ENCODE results near the gene SSC5D. TPM values are rescaled to one million over a fixed set of nuclear protein-coding genes. Genes with fewer than 3 reads are reported as not detected.

SSC5D gene
- total and polyA plus RNA-seq, 2 of the 4 experiments (the other 2 are of a cell fraction) = 1.4 to 19.1 TPM

DNA sequence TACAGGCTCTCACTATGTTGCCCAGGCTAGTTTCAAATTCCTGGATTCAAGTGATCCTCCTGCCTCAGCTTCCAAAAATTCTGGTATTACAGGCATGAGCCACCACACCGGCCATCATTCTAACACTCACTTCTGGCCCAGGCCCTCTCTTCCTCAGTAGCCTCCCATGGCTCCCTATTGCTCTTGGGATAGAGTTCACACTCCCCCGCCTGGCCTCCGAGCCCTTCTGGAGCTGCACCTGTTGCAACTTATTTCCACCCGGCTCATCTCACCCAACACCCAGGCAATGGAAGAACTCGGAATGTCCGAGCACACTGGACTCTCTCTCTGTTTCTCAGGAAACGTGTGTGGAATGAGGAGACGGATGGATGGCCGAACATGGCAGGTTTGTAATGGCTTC lies 66.1 kb downstream of the SSC5D start:
- dilution Hi-C loops (cut with HindIII; ENCODE audit: low sequenced_read_pairs, unreplicated experiment) (no loop called here), in situ Hi-C loops (cut with MboI; ENCODE audit: low sequenced_read_pairs) (no loop called here), intact Hi-C loops (cut with micrococcal nuclease) (no loop called here)
- H3K56ac ChIP-seq (ENCODE audit: extremely low read depth, insufficient read depth, low read length) = no peak overlapping the region
- no peak overlapping the region for H4K5ac ChIP-seq (ENCODE audit: low read depth, low read length)
- H2BK20ac ChIP-seq (ENCODE audit: low read depth, low read length) = no peak overlapping the region
- no peak overlapping the region for H3K4me2 ChIP-seq (ENCODE audit: low read depth, low read length)
- no peak overlapping the region for H3K18ac ChIP-seq (ENCODE audit: low read depth, low read length)
- H4K20me1 ChIP-seq (ENCODE audit: insufficient read depth, low read length) = no peaks in the 10 kb centered on the region
- H4K91ac ChIP-seq (ENCODE audit: insufficient read depth, low read depth, low read length) = no peak overlapping the region
- no peak overlapping the region for H2BK15ac ChIP-seq (ENCODE audit: low read depth, low read length)
- H3K9me3 ChIP-seq (ENCODE audit: control insufficient read depth, insufficient read depth, low read length) = no peaks in the 10 kb centered on the region
- H3K4ac ChIP-seq (ENCODE audit: low read depth, low read length) = 0 out of 2 replicates have a peak overlapping the region, but pooled peaks have one; percentile 47
- no peak overlapping the region for H3K4me3 ChIP-seq (ENCODE audit: insufficient read depth, low read depth, low read length)
- peak overlapping the region; percentile 15; the same call in 1 of the 2 replicates for H2AK5ac ChIP-seq (ENCODE audit: low read depth, low read length)
- ATAC-seq (ENCODE audit: low read depth) (no peak), DNase-seq (no peak)
- no peak overlapping the region for H3K23ac ChIP-seq (ENCODE audit: low read depth, low read length)
- H2BK120ac ChIP-seq (ENCODE audit: low read depth, low read length) = no peak overlapping the region; the same call in 1 of the 2 replicates
- no peak overlapping the region for H4K8ac ChIP-seq (ENCODE audit: low read depth in 2 of 2, low read length in 2 of 2)
- no peak overlapping the region for H2BK5ac ChIP-seq (ENCODE audit: low read depth, low read length, poor library complexity, severe bottlenecking)
- no peak overlapping the region for H2AK9ac ChIP-seq (replicated peaks; ENCODE audit: low read depth, low read length, poor library complexity)
- H3K27me3 ChIP-seq (ENCODE audit: control insufficient read depth, insufficient read depth, low read length) = no peaks in the 10 kb centered on the region; the same call in 1 of the 2 replicates
- no peak overlapping the region for H2AFZ ChIP-seq (replicated peaks; ENCODE audit: low read length, poor library complexity)
- BruUV-seq (replicated peaks) = no TSS peak
- no peaks in the 10 kb centered on the region; a peak in 1 of 4 replicates for H3K79me1 ChIP-seq (ENCODE audit: low read depth in 1 of 2, low read length in 2 of 2)
- peaks cover 9% of the 10 kb centered on the region for H3K9me1 ChIP-seq (ENCODE audit: insufficient read depth, low read length)
- no peak overlapping the region for H3K14ac ChIP-seq (replicated peaks; ENCODE audit: low read depth, low read length)
- CTCF ChIA-PET = no interaction called here
- 80% methylated on average over 2 of the region's 9 CpGs; no CpG with 5 or more reads in 1 of the 2 experiments for WGBS, 2 experiments (ENCODE audit: extremely low coverage in 2 of 2, insufficient read length in 1 of 2)
- POLR2A ChIA-PET (ENCODE audit: unreplicated experiment) = no interaction called here
- H3K36me3 ChIP-seq (ENCODE audit: control insufficient read depth, insufficient read depth, low read length) = no peaks in the 10 kb centered on the region
- H3K9ac ChIP-seq (ENCODE audit: low read depth, low read length) = no peak overlapping the region
- H3K27ac ChIP-seq (ENCODE audit: insufficient read depth, low read length) = no peak overlapping the region
- peaks cover 16% of the 10 kb centered on the region for H3K4me1 ChIP-seq (ENCODE audit: control insufficient read depth, insufficient read depth, low read length)
- TF ChIP-seq, protein P1, sequence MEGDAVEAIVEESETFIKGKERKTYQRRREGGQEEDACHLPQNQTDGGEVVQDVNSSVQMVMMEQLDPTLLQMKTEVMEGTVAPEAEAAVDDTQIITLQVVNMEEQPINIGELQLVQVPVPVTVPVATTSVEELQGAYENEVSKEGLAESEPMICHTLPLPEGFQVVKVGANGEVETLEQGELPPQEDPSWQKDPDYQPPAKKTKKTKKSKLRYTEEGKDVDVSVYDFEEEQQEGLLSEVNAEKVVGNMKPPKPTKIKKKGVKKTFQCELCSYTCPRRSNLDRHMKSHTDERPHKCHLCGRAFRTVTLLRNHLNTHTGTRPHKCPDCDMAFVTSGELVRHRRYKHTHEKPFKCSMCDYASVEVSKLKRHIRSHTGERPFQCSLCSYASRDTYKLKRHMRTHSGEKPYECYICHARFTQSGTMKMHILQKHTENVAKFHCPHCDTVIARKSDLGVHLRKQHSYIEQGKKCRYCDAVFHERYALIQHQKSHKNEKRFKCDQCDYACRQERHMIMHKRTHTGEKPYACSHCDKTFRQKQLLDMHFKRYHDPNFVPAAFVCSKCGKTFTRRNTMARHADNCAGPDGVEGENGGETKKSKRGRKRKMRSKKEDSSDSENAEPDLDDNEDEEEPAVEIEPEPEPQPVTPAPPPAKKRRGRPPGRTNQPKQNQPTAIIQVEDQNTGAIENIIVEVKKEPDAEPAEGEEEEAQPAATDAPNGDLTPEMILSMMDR (conservative IDR thresholded peaks at IDR 0.05; ENCODE audit: low read depth, low read length) = no peak
- TF ChIP-seq RAD21 (IDR thresholded peaks at IDR 0.05; ENCODE audit: low read length) (no peak), FOS (IDR thresholded peaks at IDR 0.05; ENCODE audit: low read depth, low read length) (no peak), CEBPB (IDR thresholded peaks at IDR 0.05; ENCODE audit: low read depth, low read length) (no peak), SMC3 (IDR thresholded peaks at IDR 0.05; ENCODE audit: low read depth, low read length) (no peak), NFE2L2 (IDR thresholded peaks at IDR 0.05; ENCODE audit: low read depth, low read length) (no peak), MAFK (IDR thresholded peaks at IDR 0.05; ENCODE audit: low read depth, low read length) (no peak), MAZ (IDR thresholded peaks at IDR 0.05; ENCODE audit: borderline replicate concordance, low read depth, low read length) (no peak), POLR2A (IDR thresholded peaks at IDR 0.05; ENCODE audit: low read depth, low read length) (no peak), BHLHE40 (IDR thresholded peaks at IDR 0.05; ENCODE audit: low read depth, low read length) (no peak), MXI1 (IDR thresholded peaks at IDR 0.05; ENCODE audit: borderline replicate concordance, low read depth, low read length) (no peak), RFX5 (IDR thresholded peaks at IDR 0.05; ENCODE audit: low read depth, low read length) (no peak)
- TF ChIP-seq, protein P2, sequence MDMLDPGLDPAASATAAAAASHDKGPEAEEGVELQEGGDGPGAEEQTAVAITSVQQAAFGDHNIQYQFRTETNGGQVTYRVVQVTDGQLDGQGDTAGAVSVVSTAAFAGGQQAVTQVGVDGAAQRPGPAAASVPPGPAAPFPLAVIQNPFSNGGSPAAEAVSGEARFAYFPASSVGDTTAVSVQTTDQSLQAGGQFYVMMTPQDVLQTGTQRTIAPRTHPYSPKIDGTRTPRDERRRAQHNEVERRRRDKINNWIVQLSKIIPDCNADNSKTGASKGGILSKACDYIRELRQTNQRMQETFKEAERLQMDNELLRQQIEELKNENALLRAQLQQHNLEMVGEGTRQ (IDR thresholded peaks at IDR 0.05; ENCODE audit: low read depth, low read length) = no peak
- TF ChIP-seq, protein P3, sequence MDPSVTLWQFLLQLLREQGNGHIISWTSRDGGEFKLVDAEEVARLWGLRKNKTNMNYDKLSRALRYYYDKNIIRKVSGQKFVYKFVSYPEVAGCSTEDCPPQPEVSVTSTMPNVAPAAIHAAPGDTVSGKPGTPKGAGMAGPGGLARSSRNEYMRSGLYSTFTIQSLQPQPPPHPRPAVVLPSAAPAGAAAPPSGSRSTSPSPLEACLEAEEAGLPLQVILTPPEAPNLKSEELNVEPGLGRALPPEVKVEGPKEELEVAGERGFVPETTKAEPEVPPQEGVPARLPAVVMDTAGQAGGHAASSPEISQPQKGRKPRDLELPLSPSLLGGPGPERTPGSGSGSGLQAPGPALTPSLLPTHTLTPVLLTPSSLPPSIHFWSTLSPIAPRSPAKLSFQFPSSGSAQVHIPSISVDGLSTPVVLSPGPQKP (IDR thresholded peaks at IDR 0.05; ENCODE audit: borderline replicate concordance, low read depth, low read length) = no peak

Measured in IMR-90 (cell line).